HCT116 (cell line): ENCODE measurements around the gene COG8. TPM values are rescaled to one million over a fixed set of nuclear protein-coding genes. Genes with fewer than 3 reads are reported as not detected.

Experiments used
- ATAC-seq: fragments of 200-7000 bp; cut with Tn5 transposase; 2 replicates; pipeline ENCODE4 v1.9.1; 2020; ENCODE audit warnings: mild to moderate bottlenecking, moderate library complexity
- BruUV-seq: library from RNA; stranded (reverse); fragments of 400-500 nt; replicated peaks from 2 replicates; lab custom pipeline; 2021; lab: Mats Ljungman, UMichigan
- CTCF ChIA-PET: fragments of 300-600 bp; sonication (Branson Sonifier 250); formaldehyde crosslinking; loops from one replicate; lab custom pipeline; 2021; ENCODE audit warnings: antibody characterized with exemption; lab: Charles Lee
- POLR2A ChIA-PET: fragments of 300-600, 350-600 bp; sonication (Branson Sonifier 250); formaldehyde crosslinking; loops from one replicate; lab custom pipeline; 2021; ENCODE audit warnings: antibody characterized with exemption; lab: Charles Lee
- RAD21 ChIA-PET, 2 experiments: fragments of 300-600 bp; sonication (Branson Sonifier 250); formaldehyde crosslinking; loops; one replicate each; lab custom pipeline; 2023; ENCODE audit warnings: low total read pairs in 2 of 2; ENCODE audit not compliant: uncharacterized antibody in 2 of 2, unreplicated experiment in 2 of 2, low non-redundant PET in 1 of 2; lab: Charles Lee
- DNase-seq: peaks from one replicate; pipeline ENCODE4 v3.0.0-alpha.2; 2010; ENCODE audit warnings: low read depth, low spot score
- H2AFZ ChIP-seq: fragments of 200-600 bp; shearing (Covaris generic), sonication (generic); 2 replicates; pipeline ENCODE4 v1.6.1; 2017; ENCODE audit warnings: low read depth, mixed run types, mixed read lengths, antibody characterized with exemption, low read length; ENCODE audit not compliant: poor library complexity, severe bottlenecking
- H3K27ac ChIP-seq: 2 replicates; pipeline ENCODE4 v1.5.1; 2012; ENCODE audit warnings: low read depth, low read length
- H3K27me3 ChIP-seq: fragments of 200-600 bp; sonication (generic); 2 replicates; pipeline ENCODE4 v1.6.1; 2016; ENCODE audit warnings: mixed run types, low read length, mixed read lengths; ENCODE audit not compliant: insufficient read depth
- H3K36me3 ChIP-seq, 2 experiments: fragments of 200-500 bp in 1 of 2; fragments of 200-600 bp in 1 of 2; sonication (Bioruptor generic) in 1 of 2; sonication (generic) in 1 of 2; 2 replicates each; pipeline versions ENCODE4 v1.5.1 to v1.6.1; 2014 to 2016; ENCODE audit warnings: low read length in 2 of 2, inconsistent platforms in 1 of 2, mixed read lengths in 1 of 2, mixed run types in 1 of 2; ENCODE audit not compliant: insufficient read depth in 2 of 2, control insufficient read depth in 1 of 2
- H3K4me1 ChIP-seq, 2 experiments: fragments of 200-600 bp in 1 of 2; sonication (generic) in 1 of 2; 2 replicates each; pipeline versions ENCODE4 v1.5.1 to v1.6.1; 2012 to 2017; ENCODE audit warnings: low read length in 2 of 2, inconsistent platforms in 1 of 2, mild to moderate bottlenecking in 1 of 2, mixed read lengths in 1 of 2, mixed run types in 1 of 2, moderate library complexity in 1 of 2; ENCODE audit not compliant: insufficient read depth in 2 of 2, control insufficient read depth in 1 of 2
- H3K4me2 ChIP-seq: fragments of 200-600 bp; sonication (generic); 2 replicates; pipeline ENCODE4 v1.6.1; 2017; ENCODE audit warnings: mixed run types, low read length, mixed read lengths
- H3K4me3 ChIP-seq, 2 experiments: fragments of 200-600 bp in 1 of 2; sonication (generic) in 1 of 2; replicated peaks in 1 of 2; 2 replicates each; pipeline ENCODE4 v1.5.1; 2011 to 2016; ENCODE audit warnings: low read length in 2 of 2, control low read depth in 1 of 2, low read depth in 1 of 2, mild to moderate bottlenecking in 1 of 2, mixed read lengths in 1 of 2, mixed run types in 1 of 2
- H3K79me2 ChIP-seq: fragments of 200-600 bp; sonication (generic); 2 replicates; pipeline ENCODE4 v1.6.1; 2017; ENCODE audit warnings: mild to moderate bottlenecking, mixed run types, low read length, moderate library complexity, mixed read lengths; ENCODE audit not compliant: insufficient read depth
- H3K9ac ChIP-seq: fragments of 200-600 bp; sonication (generic); 2 replicates; pipeline ENCODE4 v1.6.1; 2016; ENCODE audit warnings: low read length, mixed read lengths
- H3K9me2 ChIP-seq: fragments of 200-600 bp; sonication (generic), shearing (Covaris generic); 2 replicates; pipeline ENCODE4 v1.6.1; 2017; ENCODE audit warnings: mixed run types, mild to moderate bottlenecking, moderate library complexity; ENCODE audit not compliant: insufficient read depth
- H3K9me3 ChIP-seq, 2 experiments: fragments of 200-500 bp in 1 of 2; fragments of 200-600 bp in 1 of 2; sonication (Bioruptor generic) in 1 of 2; sonication (generic) in 1 of 2; 2 replicates each; pipeline ENCODE4 v1.6.1; 2014 to 2017; ENCODE audit warnings: low read length in 2 of 2, mixed read lengths in 2 of 2, inconsistent platforms in 1 of 2, low read depth in 1 of 2, mild to moderate bottlenecking in 1 of 2, mixed run types in 1 of 2, moderate library complexity in 1 of 2; ENCODE audit not compliant: control insufficient read depth in 1 of 2, insufficient read depth in 1 of 2
- H4K20me1 ChIP-seq: fragments of 200-600 bp; sonication (generic), shearing (Covaris generic); 2 replicates; pipeline ENCODE4 v1.6.1; 2017; ENCODE audit warnings: mixed run types, mild to moderate bottlenecking, moderate library complexity; ENCODE audit not compliant: insufficient read depth
- CBX3 ChIP-seq: IDR thresholded peaks from 2 replicates; pipeline ENCODE4 v1.6.1; 2012; ENCODE audit warnings: low read depth
- ELF1 ChIP-seq: IDR thresholded peaks from 2 replicates; pipeline ENCODE4 v1.6.1; 2012; ENCODE audit warnings: low read depth, borderline replicate concordance
- EZH2phosphoT487 ChIP-seq: fragments of 200-600 bp; IDR thresholded peaks from 2 replicates; pipeline ENCODE4 v1.6.1; 2018; ENCODE audit warnings: antibody characterized with exemption, borderline replicate concordance
- FOSL1 ChIP-seq: IDR thresholded peaks from 2 replicates; pipeline ENCODE4 v1.6.1; 2012; ENCODE audit warnings: low read depth
- POLR2A ChIP-seq: IDR thresholded peaks from 2 replicates; pipeline ENCODE4 v1.7.0; 2011; ENCODE audit warnings: borderline replicate concordance; ENCODE audit not compliant: insufficient read depth, insufficient read length; ENCODE audit errors: extremely low read depth
- REST ChIP-seq: IDR thresholded peaks from 2 replicates; pipeline ENCODE4 v1.6.1; 2012; ENCODE audit warnings: low read depth
- SP1 ChIP-seq: IDR thresholded peaks from 2 replicates; pipeline ENCODE4 v1.6.1; 2012; ENCODE audit warnings: low read depth
- intact Hi-C: fragments of 100-400 bp; cut with micrococcal nuclease; formaldehyde crosslinking; loops from 2 replicates; pipeline ENCODE4 v1.10.0; 2022
- total RNA-seq: library from RNA; stranded (reverse); gene quantifications from one replicate; pipeline ENCODE4 v1.2.1, GENCODE V29; 2021; ENCODE audit not compliant: unreplicated experiment

The COG8 gene
- total RNA-seq, 1 experiment from 2014 or later, result 50.3 TPM

GRCh38 chr16:69324013-69324531 lies 15.3 kb downstream of the COG8 start:
- Histone ChIP-seq H2AFZ (no peak overlapping the region), H3K27me3 (no peaks in the 10 kb centered on the region), H4K20me1 (peaks cover 20% of the 10 kb centered on the region; the same call in 1 of the 2 replicates), H3K9ac (no peak overlapping the region), H3K4me1 (peaks cover 8 to 14% of the 10 kb centered on the region in 2 experiments), H3K36me3 (peaks cover 56 to 74% of the 10 kb centered on the region in 2 experiments), H3K79me2 (peaks cover 87% of the 10 kb centered on the region), H3K4me3 (no peak overlapping the region), H3K9me2 (no peaks in the 10 kb centered on the region), H3K9me3 (no peaks in the 10 kb centered on the region), H3K4me2 (no peak overlapping the region), H3K27ac (0 out of 2 replicates have a peak overlapping the region, but pooled peaks have one; percentile 9)
- ChIA-PET POLR2A (no interaction called here), CTCF (no interaction called here), RAD21 (no interaction called here)
- intact Hi-C loops, result no loop called here
- DNase-seq (no peak), ATAC-seq (no peak)
- no peak for TF ChIP-seq SP1
- TF ChIP-seq POLR2A, result no peak
- TF ChIP-seq REST, result no peak
- TF ChIP-seq FOSL1, result no peak
- no peak for TF ChIP-seq CBX3
- no peak for TF ChIP-seq ELF1
- TF ChIP-seq EZH2phosphoT487, result no peak
- no TSS peak for BruUV-seq
